Activated naive CD4-positive, alpha-beta T cell (primary cell): ENCODE measurements around the gene EPX.
"Not testable (repeated sequence)": the region's sequence is repeated elsewhere in the genome, so short reads cannot be mapped to it uniquely, and the experiment has no call there.

Source experiments
- DNase-seq, 4 experiments: peaks; one replicate each; lab custom pipeline; 2025; lab: John Stamatoyannopoulos, UW

Gene EPX, protein sequence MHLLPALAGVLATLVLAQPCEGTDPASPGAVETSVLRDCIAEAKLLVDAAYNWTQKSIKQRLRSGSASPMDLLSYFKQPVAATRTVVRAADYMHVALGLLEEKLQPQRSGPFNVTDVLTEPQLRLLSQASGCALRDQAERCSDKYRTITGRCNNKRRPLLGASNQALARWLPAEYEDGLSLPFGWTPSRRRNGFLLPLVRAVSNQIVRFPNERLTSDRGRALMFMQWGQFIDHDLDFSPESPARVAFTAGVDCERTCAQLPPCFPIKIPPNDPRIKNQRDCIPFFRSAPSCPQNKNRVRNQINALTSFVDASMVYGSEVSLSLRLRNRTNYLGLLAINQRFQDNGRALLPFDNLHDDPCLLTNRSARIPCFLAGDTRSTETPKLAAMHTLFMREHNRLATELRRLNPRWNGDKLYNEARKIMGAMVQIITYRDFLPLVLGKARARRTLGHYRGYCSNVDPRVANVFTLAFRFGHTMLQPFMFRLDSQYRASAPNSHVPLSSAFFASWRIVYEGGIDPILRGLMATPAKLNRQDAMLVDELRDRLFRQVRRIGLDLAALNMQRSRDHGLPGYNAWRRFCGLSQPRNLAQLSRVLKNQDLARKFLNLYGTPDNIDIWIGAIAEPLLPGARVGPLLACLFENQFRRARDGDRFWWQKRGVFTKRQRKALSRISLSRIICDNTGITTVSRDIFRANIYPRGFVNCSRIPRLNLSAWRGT

DNA sequence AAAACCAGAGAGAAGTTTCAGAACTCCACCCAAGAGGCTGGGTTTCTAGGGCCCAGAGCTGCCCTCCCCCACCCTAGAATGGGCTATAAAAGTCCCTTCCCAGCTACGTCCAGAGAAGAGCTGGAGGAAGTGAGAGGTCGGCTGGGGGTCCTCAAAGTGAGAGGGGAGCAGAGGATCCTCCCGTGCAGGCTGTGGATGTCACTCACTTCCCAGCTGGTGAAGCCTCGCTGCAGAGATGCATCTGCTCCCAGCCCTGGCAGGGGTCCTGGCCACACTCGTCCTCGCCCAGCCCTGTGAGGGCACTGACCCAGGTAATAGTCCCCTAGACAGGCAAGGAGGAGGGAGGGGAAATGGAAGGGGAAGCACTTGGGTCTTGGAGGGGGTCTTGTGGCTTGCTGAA is at the start of gene EPX:
Gene EPX, plus strand, starts transcription at position 115 of the 400 bp plus-strand sequence. Its CDS starts 121 bp downstream, at position 236.
- DNase-seq: no peak

GRCh38 chr17:58143335-58143734 is 49.2 kb upstream of the EPX start:
- not testable (repeated sequence) for DNase-seq

DNA sequence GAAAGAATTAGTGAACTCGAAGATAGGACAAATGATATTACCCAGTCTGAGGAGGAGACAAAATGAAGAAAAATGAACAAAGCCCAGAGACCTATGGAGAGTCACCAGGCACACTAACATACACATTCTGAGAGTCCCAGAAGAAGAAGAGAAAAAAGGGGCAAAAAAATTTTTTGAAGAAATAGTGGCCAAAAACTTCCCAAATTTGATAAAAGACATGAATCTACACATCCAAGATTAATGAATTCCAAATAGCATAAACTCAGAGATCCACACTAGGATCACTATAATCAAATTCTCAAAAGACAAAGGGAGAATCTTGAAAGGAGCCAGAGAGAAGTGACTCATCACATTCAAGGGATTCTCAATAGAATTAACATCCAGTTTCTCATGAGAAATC is 47.7 kb upstream of the EPX start:
- no peak for DNase-seq

GRCh38 chr17:58147930-58148434 is 44.5 kb upstream of the EPX start, which contains the start of gene OR4D1:
TSS of gene OR4D1 (plus strand) at chr17:58148384. CDS start at chr17:58155154, 6,770 bp downstream.
- DNase-seq: no peak

- no peak for DNase-seq
These were observed 43.9 kb upstream of the EPX start for GRCh38 chr17:58148609-58149008.

GRCh38 chr17:58150394-58150793 is 42.1 kb upstream of the EPX start:
- DNase-seq: no peak

- DNase-seq: peak in 2 of 4 experiments; percentile 20 to 27
These were observed 39.5 kb upstream of the EPX start for GRCh38 chr17:58153046-58153445.

DNA sequence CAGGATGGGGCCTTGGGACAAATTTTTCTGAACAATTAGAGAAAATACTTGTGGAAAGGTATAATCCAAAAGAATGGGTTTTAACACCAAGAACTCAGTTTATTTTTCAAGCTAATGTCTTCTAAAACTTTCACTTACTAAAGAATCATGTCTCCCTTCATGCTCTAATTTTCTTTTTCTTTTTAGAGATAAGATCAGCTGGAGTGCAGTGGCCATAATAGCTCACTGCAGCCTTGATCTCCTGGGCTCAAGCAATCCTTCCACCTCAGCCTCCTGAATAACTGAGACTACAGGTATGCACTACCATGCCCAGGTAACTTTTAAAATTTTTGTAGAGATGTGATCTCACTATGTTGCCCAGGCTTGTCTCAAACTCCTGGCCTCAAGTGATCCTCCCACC is 38.9 kb upstream of the EPX start:
- no peak for DNase-seq

DNA sequence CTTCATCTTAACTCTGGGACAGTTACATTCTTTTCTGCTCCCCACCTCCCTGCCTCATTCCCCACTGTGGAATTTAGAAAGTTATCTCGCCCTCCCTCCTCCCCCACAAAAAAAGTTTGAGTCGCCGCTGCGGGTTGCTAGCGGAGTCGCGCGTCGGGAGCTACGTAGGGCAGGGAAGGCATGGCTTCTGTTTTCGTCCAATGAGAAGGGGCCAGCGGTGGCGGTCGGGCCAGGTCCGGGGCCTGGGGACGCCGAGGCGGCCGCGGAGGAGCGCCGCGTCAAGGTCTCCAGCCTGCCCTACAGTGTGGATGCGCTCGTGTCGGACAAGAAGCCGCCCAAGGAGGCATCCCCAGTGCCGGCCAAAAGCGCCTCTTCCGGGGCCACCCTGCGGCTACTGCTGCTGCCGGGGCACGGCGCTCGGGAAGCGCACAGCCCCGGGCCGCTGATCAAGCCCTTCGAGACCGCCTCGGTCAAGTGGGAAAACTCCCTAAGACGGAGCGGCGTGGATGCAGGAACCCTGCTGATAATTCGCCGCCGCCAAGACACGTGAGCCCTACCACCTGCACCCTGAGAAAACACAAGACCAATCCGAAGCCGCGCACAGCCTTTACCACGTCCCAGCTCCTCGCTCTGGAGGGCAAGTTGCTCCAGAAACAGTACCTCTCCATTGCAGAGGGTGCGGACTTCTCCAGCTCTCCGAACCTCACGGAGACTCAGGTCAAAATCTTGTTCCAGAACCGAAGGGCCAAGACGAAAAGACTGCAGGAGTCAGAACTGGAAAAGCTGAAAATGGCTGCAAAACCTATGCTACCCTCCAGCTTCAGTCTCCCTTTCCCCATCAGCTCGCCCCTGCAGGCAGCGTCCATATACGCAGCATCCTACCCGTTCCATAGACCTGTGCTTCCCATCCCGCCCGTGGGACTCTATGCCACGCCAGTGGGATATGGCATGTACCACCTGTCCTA is 35.4 kb upstream of the EPX start:
- DNase-seq: peak in 2 of 4 experiments; percentile 40 to 41

GRCh38 chr17:58158181-58158580 is 34.3 kb upstream of the EPX start:
- no peak for DNase-seq

DNA sequence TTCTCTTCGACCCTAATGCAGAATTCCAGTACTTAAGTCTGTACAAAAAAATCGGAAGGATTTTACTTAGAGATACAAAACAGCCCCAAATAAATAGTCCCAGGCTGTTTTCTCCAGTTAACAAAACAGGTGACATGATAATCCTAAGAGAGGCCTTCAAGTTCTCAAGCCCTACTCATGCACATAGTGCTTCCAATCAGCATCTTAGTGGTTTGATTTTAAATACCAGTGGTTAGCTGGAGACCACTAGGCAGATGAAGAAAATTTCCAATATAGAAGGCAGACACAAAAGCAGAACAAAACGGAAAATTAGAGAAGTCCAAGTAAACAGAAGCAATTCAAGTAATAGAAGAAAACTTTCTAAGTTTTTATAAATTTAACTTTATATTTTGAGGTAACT is 31.0 kb upstream of the EPX start:
- no peak for DNase-seq

DNA sequence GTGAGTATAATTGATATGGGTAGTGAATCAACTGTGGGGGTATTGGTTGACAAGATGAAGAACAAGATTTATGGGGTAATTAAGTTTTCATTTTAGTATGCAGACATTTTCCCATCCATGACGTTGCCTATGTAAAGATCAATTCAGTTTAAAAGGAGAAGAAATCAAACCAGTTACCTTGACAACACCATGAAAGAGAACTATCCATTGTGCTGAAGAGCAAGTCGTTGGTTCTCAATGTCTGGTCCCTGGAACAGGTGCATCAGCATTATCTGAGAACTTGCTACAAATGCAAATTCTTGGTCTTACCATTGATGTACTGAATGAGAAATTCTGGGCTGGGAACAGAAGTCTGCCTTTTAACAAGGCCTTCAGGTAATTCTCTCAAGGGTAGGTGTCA is 26.5 kb upstream of the EPX start:
- no peak for DNase-seq

DNA sequence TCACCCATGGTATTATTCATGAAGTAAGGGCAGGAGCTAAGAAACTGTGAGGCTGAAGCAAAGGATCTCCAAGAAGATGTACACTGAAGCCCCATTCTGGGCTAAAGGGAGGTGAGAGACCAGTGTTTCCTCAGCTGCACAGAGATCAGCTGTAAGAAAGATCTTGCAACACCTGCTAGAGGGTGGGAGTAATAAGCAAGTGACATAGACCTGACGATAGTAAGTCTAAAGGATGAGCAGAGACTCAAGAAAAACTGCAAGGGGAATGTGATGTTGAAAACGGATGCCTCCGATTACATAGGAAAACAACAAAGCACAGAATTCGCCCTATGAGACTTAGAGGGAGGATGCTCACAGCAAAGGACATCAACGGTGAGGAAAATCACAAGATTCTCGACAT is 25.8 kb upstream of the EPX start, which contains the start of gene OR4D2:
Gene OR4D2, plus strand, starts transcription at position 301 of the 400 bp plus-strand sequence. CDS start 2,674 bp downstream, outside the sequence.
- no peak for DNase-seq

DNA sequence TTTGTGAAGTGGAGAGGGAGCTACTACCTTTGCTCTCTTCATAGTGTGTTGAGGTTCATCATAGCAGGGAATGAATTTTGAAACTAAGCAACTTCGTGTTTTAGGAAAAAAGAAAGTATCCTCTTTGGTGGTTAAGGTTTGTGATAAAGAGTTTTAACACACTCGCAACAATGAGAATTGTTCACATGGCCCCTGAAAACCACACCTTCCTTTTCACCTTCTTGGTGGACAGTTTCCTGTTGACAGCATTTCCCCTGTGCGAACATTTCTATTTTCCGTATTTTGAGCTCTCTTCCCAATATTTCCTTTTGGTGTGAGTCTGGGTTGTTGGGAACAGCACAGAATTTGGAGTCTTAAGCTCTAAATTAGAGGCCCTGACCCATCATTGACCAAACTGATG is 21.9 kb upstream of the EPX start:
- no peak for DNase-seq

DNA sequence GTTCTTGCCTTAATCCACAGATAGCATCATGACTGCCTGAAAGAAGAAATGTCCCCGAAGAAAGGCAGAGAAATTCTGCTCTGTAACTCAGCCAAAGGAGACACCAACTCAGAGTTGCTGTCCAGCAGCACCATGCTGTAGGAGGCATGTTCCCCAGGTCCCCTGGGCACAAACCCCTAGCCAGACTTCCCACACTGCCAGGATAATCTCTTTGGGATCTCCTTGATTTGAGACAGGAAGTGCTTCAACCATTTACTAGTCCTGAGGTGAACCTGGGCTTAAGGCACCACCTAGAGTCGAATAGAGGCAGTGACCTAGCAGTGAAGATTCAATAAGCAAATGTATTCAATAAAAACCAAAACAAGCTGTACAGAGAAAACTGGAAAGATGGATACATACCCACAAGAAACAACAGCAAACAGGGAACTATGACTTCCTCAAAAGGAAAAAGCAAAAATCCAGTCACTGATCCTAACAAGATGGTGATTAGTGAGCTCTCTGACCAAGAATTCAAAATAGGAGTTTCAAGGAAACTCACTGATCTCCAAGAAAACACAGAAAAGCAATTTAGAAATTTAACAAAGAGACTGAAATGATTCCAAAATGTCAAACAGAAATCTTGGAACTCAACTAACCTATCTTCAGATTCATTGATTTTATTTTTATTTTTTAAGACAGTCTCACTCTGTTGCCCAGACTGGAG is 20.0 kb upstream of the EPX start:
- peak in 1 of 4 experiments; percentile 10 for DNase-seq

DNA sequence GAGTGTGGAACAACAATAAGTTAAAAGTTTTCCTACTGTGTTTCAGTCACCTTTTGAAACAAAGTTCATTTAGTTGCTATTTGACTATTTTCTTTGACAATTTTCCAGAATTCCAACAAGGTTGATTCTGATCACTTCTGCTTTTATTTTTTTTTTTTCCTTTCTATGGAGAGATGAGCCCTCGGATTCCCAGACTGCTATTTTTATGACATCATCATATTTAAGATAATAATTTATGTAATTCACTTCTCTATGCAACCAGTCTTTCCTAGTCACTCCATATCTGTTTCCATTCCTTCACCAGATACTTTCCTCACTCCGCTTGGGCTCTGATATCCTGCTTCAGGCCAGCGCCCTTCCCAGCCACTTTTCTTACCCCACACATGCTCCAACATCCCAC is 17.7 kb upstream of the EPX start:
- DNase-seq: no peak

- no peak for DNase-seq
These were observed 16.3 kb upstream of the EPX start for GRCh38 chr17:58176200-58176599.

GRCh38 chr17:58181796-58182195 is 10.7 kb upstream of the EPX start:
- DNase-seq: no peak

GRCh38 chr17:58183514-58183913 is 9.0 kb upstream of the EPX start:
- DNase-seq: no peak

DNA sequence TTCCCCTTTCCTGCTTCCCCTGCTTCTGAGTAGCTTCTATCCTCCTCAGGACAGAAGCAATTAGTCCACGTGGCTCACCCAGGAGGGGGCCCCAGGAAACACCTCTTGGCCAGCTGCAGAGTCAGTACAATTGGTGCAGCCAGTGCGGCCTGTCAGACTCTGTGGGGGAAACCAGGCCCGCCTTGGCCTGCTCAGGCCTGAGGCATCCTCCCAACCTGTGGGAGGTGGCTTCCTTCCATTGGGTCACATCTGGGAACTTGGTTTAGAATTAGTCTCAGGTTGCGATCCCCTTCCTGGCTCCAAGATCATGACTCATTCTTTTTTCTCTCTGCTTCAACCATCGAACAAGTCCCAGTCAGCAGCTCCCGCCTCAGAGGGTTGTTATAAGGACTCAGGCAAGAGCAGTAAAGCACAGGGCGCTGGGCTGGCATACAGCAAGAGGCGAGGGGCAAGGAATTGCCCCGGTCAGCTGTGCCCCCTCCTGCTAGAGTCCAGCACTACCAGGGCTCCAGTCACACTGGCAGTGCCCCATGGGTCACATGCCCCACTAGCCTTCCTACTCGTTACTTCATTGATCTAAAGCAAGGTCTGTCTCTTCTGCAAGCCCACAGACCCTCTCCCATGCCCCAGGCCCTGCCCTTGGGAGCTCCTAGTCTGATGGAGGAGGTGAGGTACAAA is 8.1 kb upstream of the EPX start:
- DNase-seq: no peak
